Liver (tissue), 9 donors: Measurements from ENCODE around the gene CENPT. TPM values are rescaled to one million over a fixed set of nuclear protein-coding genes. Genes with fewer than 3 reads are reported as not detected.

Source experiments
- DNase-seq: peaks from one replicate; pipeline ENCODE4 v3.0.0-alpha.2; 2017; ENCODE audit warnings: low spot score
- H3K27ac ChIP-seq, 2 donors: one replicate each; pipeline ENCODE4 v1.7.0; 2013; ENCODE audit warnings: inconsistent platforms in 2 of 2, low read length in 2 of 2, control low read depth in 1 of 2, low read depth in 1 of 2, mild to moderate bottlenecking in 1 of 2
- H3K27me3 ChIP-seq, 4 donors: one replicate each; pipeline versions ENCODE4 v1.6.1 to v1.7.0; 2013; ENCODE audit warnings: low read length in 3 of 4, inconsistent platforms in 1 of 4, mild to moderate bottlenecking in 1 of 4, moderate library complexity in 1 of 4; ENCODE audit not compliant: control insufficient read depth in 4 of 4, insufficient read depth in 4 of 4
- H3K36me3 ChIP-seq, 4 donors: one replicate each; pipeline versions ENCODE4 v1.6.1 to v1.7.0; 2013; ENCODE audit warnings: low read length in 3 of 4, mild to moderate bottlenecking in 3 of 4, low read depth in 1 of 4, moderate library complexity in 1 of 4; ENCODE audit not compliant: control insufficient read depth in 4 of 4, insufficient read depth in 3 of 4
- H3K4me1 ChIP-seq, 4 donors: one replicate each; pipeline versions ENCODE4 v1.6.1 to v1.7.0; 2013; ENCODE audit warnings: low read length in 3 of 4, mild to moderate bottlenecking in 3 of 4, moderate library complexity in 1 of 4; ENCODE audit not compliant: control insufficient read depth in 4 of 4, insufficient read depth in 4 of 4
- H3K4me3 ChIP-seq, 3 donors: one replicate each; pipeline versions ENCODE4 v1.6.1 to v1.7.0; 2013; ENCODE audit warnings: low read length in 3 of 3, control low read depth in 1 of 3, low read depth in 1 of 3, mild to moderate bottlenecking in 1 of 3
- H3K9ac ChIP-seq, 2 donors: one replicate each; pipeline ENCODE4 v1.7.0; 2013; ENCODE audit warnings: low read length in 2 of 2, mild to moderate bottlenecking in 2 of 2, moderate library complexity in 2 of 2, control low read depth in 1 of 2, low read depth in 1 of 2
- H3K9me3 ChIP-seq, 4 donors: one replicate each; pipeline versions ENCODE4 v1.6.1 to v1.7.0; 2013; ENCODE audit warnings: low read length in 3 of 4; ENCODE audit not compliant: control insufficient read depth in 4 of 4
- ATF3 ChIP-seq: IDR thresholded peaks from 2 replicates; pipeline ENCODE4 v1.6.1; 2016; ENCODE audit warnings: antibody characterized with exemption
- EGR1 ChIP-seq, 2 donors: IDR thresholded peaks; 2 replicates each; pipeline ENCODE4 v1.6.1; 2016 to 2018; ENCODE audit warnings: antibody characterized with exemption in 2 of 2, low read depth in 2 of 2
- FOXA1 ChIP-seq: IDR thresholded peaks from 2 replicates; pipeline ENCODE4 v1.6.1; 2016; ENCODE audit warnings: antibody characterized with exemption
- FOXA2 ChIP-seq: IDR thresholded peaks from 2 replicates; pipeline ENCODE4 v1.6.1; 2016; ENCODE audit warnings: antibody characterized with exemption
- GABPA ChIP-seq, 2 donors: IDR thresholded peaks in 1 of 2; conservative IDR thresholded peaks in 1 of 2; 2 replicates each; pipeline ENCODE4 v1.6.1; 2016; ENCODE audit warnings: antibody characterized with exemption in 2 of 2, mild to moderate bottlenecking in 1 of 2, moderate library complexity in 1 of 2
- HNF4A ChIP-seq, 2 donors: conservative IDR thresholded peaks; 2 replicates each; pipeline ENCODE4 v1.6.1; 2016; ENCODE audit warnings: antibody characterized with exemption in 2 of 2, mild to moderate bottlenecking in 2 of 2
- JUND ChIP-seq, 2 donors: IDR thresholded peaks; 2 replicates each; pipeline ENCODE4 v1.6.1; 2016; ENCODE audit warnings: antibody characterized with exemption in 2 of 2
- MAX ChIP-seq: IDR thresholded peaks from 2 replicates; pipeline ENCODE4 v1.6.1; 2016; ENCODE audit warnings: antibody characterized with exemption
- NR2F2 ChIP-seq: IDR thresholded peaks from 2 replicates; pipeline ENCODE4 v1.6.1; 2016; ENCODE audit warnings: antibody characterized with exemption
- RAD21 ChIP-seq, 2 donors: IDR thresholded peaks; 2 replicates each; pipeline ENCODE4 v1.6.1; 2016; ENCODE audit warnings: antibody characterized with exemption in 2 of 2, mild to moderate bottlenecking in 2 of 2
- REST ChIP-seq: IDR thresholded peaks from 2 replicates; pipeline ENCODE4 v1.6.1; 2016; ENCODE audit warnings: antibody characterized with exemption, mild to moderate bottlenecking
- RXRA ChIP-seq, 2 donors: IDR thresholded peaks; 2 replicates each; pipeline ENCODE4 v1.6.1; 2017 to 2018; ENCODE audit warnings: antibody characterized with exemption in 2 of 2, mild to moderate bottlenecking in 1 of 2
- SP1 ChIP-seq: IDR thresholded peaks from 2 replicates; pipeline ENCODE4 v1.6.1; 2018; ENCODE audit warnings: antibody characterized with exemption, mild to moderate bottlenecking
- TAF1 ChIP-seq: conservative IDR thresholded peaks from 2 replicates; pipeline ENCODE4 v1.6.1; 2016; ENCODE audit warnings: antibody characterized with exemption, mild to moderate bottlenecking
- YY1 ChIP-seq: IDR thresholded peaks from 2 replicates; pipeline ENCODE4 v1.6.1; 2016; ENCODE audit warnings: antibody characterized with exemption, mild to moderate bottlenecking
- WGBS: extraction: QIAGEN DNeasy Blood & Tissue Kit; methylation state at CpG from one replicate; pipeline ENCODE4 v1.1.7; 2013; 5-methylcytosine and 5-hydroxymethylcytosine counted together
- polyA plus RNA-seq, 2 donors: library from polyadenylated mRNA; stranded (reverse) in 1 of 2; unstranded in 1 of 2; fragments of 200-250 nt in 1 of 2; fragments of >200 nt in 1 of 2; fragmentation: Nextera tagmentation in 1 of 2; extraction: Ambion mirVana in 1 of 2; gene quantifications; one replicate each; pipeline versions ENCODE4 v1.2.1 to v1.2.3, GENCODE V29; 2013 to 2015
- total RNA-seq, 2 donors: library from RNA; depleted of rRNA; stranded (reverse); fragments of >200 nt; gene quantifications; one replicate each; pipeline ENCODE4 v1.2.3, GENCODE V29; 2014
- TF ChIP-seq, protein P1 (sequence below): fragments of 150-350 bp; IDR thresholded peaks from 2 replicates; pipeline ENCODE4 v1.5.1; 2017; ENCODE audit warnings: improper control_type of control experiment, low read depth, low read length; ENCODE audit not compliant: missing input control
- TF ChIP-seq, protein P2 (sequence below): IDR thresholded peaks from 2 replicates; pipeline ENCODE4 v1.6.1; 2016; ENCODE audit warnings: antibody characterized with exemption
- donor health status: healthy.
- donor health status: healthy.
- donor health status: healthy.
- donor health status: healthy.
- donor health status: healthy.

The CENPT gene
- total and polyA plus RNA-seq, 4 donors = 11.4 to 26.9 (median 19.3) TPM

DNA sequence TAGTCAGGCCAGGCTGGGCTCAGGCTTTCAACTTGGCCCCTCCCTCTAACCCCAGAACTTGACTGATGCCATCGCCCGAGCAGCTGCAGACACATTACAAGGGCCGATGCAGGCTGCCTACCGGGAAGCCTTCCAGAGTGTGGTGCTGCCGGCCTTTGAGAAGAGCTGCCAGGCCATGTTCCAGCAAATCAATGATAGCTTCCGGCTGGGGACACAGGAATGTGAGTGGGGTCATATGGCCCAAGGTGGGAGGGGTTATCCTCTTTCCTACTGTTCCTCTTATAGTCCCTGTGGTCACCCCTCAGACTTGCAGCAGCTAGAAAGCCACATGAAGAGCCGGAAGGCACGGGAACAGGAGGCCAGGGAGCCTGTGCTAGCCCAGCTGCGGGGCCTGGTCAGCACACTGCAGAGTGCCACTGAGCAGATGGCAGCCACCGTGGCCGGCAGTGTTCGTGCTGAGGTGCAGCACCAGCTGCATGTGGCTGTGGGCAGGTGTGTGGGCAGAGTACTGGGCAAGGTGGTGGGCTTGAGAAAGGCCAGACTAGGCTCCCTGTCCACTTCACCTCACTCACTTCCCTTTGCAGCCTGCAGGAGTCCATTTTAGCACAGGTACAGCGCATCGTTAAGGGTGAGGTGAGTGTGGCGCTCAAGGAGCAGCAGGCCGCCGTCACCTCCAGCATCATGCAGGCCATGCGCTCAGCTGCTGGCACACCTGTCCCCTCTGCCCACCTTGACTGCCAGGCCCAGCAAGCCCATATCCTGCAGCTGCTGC is 35.1 kb upstream of the CENPT start:
- TF ChIP-seq, protein P1, sequence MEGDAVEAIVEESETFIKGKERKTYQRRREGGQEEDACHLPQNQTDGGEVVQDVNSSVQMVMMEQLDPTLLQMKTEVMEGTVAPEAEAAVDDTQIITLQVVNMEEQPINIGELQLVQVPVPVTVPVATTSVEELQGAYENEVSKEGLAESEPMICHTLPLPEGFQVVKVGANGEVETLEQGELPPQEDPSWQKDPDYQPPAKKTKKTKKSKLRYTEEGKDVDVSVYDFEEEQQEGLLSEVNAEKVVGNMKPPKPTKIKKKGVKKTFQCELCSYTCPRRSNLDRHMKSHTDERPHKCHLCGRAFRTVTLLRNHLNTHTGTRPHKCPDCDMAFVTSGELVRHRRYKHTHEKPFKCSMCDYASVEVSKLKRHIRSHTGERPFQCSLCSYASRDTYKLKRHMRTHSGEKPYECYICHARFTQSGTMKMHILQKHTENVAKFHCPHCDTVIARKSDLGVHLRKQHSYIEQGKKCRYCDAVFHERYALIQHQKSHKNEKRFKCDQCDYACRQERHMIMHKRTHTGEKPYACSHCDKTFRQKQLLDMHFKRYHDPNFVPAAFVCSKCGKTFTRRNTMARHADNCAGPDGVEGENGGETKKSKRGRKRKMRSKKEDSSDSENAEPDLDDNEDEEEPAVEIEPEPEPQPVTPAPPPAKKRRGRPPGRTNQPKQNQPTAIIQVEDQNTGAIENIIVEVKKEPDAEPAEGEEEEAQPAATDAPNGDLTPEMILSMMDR = peak; percentile 2
- TF ChIP-seq JUND (IDR thresholded peaks at IDR 0.05) (no peak), TAF1 (no peak)
- Histone ChIP-seq H3K9ac (no peak overlapping the region), H3K27me3 (no peaks in the 10 kb centered on the region), H3K9me3 (no peaks in the 10 kb centered on the region), H3K4me1 (peaks cover 0 to 21% (median 9%) of the 10 kb centered on the region in 4 donors), H3K27ac (no peak overlapping the region), H3K36me3 (peaks cover 29 to 65% (median 44%) of the 10 kb centered on the region in 4 donors), H3K4me3 (no peak overlapping the region)
- no peak for DNase-seq
- WGBS = 68% methylated on average over 18 of the region's 18 CpGs

GRCh38 chr16:67881621-67882161 is 34.2 kb upstream of the CENPT start:
- DNase-seq = no peak
- no peak overlapping the region for H3K4me3 ChIP-seq
- TF ChIP-seq ATF3 (no peak), RXRA (IDR thresholded peaks at IDR 0.05) (no peak), FOXA2 (no peak), NR2F2 (no peak), REST (no peak), HNF4A (conservative IDR thresholded peaks at IDR 0.05) (no peak)
- H3K27ac ChIP-seq = no peak overlapping the region
- H3K27me3 ChIP-seq = no peaks in the 10 kb centered on the region
- WGBS = 95% methylated on average over 21 of the region's 21 CpGs
- H3K9me3 ChIP-seq = no peaks in the 10 kb centered on the region
- H3K4me1 ChIP-seq = peaks cover 0 to 21% (median 9%) of the 10 kb centered on the region in 4 donors
- peaks cover 32 to 71% (median 48%) of the 10 kb centered on the region in 4 donors for H3K36me3 ChIP-seq
- H3K9ac ChIP-seq = no peak overlapping the region

GRCh38 chr16:67880584-67880983 is 33.1 kb upstream of the CENPT start:
- H3K27me3 ChIP-seq = no peaks in the 10 kb centered on the region
- peaks cover 30 to 71% (median 47%) of the 10 kb centered on the region in 4 donors for H3K36me3 ChIP-seq
- H3K4me1 ChIP-seq = peaks cover 3 to 30% (median 13%) of the 10 kb centered on the region in 4 donors
- no peak overlapping the region for H3K9ac ChIP-seq
- H3K27ac ChIP-seq = no peak overlapping the region
- H3K9me3 ChIP-seq = no peaks in the 10 kb centered on the region
- DNase-seq = no peak
- no peak overlapping the region for H3K4me3 ChIP-seq
- 94% methylated on average over 13 of the region's 13 CpGs for WGBS
- TF ChIP-seq HNF4A (conservative IDR thresholded peaks at IDR 0.05) (no peak), FOXA2 (no peak), MAX (no peak), EGR1 (IDR thresholded peaks at IDR 0.05; ENCODE audit: low read depth in 2 of 2) (no peak), RXRA (IDR thresholded peaks at IDR 0.05) (no peak), GABPA (IDR thresholded peaks at IDR 0.05 in 1 of 2, conservative IDR thresholded peaks at IDR 0.05 in 1 of 2) (no peak), RAD21 (IDR thresholded peaks at IDR 0.05) (no peak), SP1 (no peak), YY1 (no peak), FOXA1 (no peak), NR2F2 (no peak), ATF3 (no peak)
- TF ChIP-seq, protein P2, sequence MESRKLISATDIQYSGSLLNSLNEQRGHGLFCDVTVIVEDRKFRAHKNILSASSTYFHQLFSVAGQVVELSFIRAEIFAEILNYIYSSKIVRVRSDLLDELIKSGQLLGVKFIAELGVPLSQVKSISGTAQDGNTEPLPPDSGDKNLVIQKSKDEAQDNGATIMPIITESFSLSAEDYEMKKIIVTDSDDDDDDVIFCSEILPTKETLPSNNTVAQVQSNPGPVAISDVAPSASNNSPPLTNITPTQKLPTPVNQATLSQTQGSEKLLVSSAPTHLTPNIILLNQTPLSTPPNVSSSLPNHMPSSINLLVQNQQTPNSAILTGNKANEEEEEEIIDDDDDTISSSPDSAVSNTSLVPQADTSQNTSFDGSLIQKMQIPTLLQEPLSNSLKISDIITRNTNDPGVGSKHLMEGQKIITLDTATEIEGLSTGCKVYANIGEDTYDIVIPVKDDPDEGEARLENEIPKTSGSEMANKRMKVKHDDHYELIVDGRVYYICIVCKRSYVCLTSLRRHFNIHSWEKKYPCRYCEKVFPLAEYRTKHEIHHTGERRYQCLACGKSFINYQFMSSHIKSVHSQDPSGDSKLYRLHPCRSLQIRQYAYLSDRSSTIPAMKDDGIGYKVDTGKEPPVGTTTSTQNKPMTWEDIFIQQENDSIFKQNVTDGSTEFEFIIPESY = no peak
